Non-pigmented ciliary epithelial cell (primary cell): ENCODE data around the gene CTNNA2.

Source experiments
- DNase-seq: peaks from one replicate; pipeline ENCODE4 v3.0.0-alpha.2; 2010; ENCODE audit warnings: low read depth

CTNNA2 gene

DNA sequence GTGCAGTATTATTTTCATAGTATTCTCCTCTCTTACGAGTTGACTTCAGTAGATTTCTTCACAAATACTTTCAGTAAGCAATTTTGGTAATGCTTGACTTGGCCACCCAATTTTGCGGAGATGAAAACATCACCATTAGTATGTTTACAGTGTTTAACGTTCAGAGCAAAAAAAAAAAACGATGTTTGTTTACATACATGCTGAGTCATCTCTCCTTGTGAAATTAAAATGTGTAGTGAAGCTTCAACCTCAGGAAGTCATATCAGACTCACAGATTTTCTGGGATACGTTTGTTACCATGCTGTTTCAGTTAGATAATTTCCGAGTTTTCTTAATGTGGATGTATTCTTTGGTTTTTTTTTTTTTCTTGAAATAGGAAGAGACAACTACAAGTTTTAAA is 100.1 kb downstream of the CTNNA2 start:
- no peak for DNase-seq

DNA sequence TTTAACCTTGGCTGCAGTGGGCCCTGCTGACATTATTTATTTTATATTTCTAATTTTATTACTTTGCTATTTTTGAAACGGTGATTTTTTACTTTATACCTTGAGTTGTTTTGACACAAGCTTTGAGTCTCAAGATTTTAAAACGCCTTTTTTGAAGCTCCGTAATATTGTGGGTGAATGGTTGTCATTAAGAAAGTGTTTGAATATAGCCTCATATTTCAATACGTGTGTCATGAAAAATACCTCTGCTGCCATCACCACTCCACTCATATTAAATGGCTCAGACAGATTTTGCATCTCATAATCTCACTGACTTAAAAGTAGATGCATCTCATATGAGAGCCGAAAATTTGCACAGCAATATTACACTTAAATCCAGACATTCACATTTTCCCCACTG is 106.6 kb downstream of the CTNNA2 start:
- no peak for DNase-seq

GRCh38 chr2:79619976-79620375 is 107.1 kb downstream of the CTNNA2 start:
- DNase-seq, result no peak

- no peak for DNase-seq
Observed at GRCh38 chr2:79620679-79621078, 107.8 kb downstream of the CTNNA2 start.

DNA sequence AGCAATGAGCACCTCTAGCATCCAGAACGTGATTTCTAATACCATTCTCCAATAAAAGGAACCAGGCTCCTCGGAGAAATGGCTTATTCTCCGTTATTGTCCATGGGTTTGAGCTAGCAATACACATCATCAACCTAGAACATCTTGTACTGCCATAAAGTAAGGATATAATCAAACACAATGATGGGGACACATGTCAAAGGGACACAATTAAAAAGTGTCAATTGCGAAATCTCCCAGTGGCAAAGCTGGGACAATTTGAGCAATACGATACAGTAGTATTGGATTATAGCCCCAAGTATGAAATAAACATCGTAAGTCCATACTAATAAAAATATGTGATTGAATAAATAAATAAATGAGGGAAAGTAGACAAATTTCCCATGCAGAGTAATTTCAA is 108.4 kb downstream of the CTNNA2 start:
- no peak for DNase-seq

DNA sequence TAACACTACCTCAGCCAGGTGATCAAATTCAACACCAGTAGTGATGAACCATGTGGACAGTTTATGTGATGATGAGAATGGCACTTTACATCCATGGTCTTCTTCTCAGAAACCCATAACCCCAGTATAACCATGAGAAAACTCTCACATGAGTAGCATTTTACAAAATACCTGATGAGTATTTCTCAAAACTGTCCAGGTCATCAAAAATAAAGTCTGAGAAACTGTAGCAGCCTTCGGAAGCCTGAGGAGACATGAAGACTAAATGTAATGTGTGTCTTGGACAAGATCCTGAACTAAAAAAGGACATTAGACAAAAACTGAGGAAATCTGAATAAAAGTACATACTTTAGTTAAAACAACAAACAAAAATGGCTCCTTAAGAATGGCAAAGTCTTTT is 108.9 kb downstream of the CTNNA2 start:
- DNase-seq, result no peak

- DNase-seq, result no peak
Observed at GRCh38 chr2:79622508-79622907, 109.7 kb downstream of the CTNNA2 start.

DNA sequence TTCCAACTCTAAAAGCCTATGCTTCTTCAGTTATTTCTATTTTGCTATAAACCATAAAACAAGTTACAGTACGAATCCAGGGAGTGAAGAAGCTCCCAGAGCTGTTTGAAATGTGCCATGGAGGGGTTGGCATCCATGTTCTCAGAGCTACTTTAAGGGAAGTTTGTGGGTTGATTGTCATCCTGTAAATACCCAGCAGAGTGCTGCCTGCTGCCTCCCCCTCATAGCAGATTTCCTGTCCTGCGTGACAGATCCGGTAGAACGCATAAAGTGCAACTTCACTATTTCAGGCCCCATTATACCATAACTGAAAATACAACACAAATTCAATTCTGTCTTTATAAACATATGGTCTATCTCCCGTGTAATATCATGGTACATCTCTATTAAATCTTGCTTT is 114.4 kb downstream of the CTNNA2 start:
- DNase-seq, result no peak

GRCh38 chr2:79630060-79630459 is 117.2 kb downstream of the CTNNA2 start:
- DNase-seq, result no peak

DNA sequence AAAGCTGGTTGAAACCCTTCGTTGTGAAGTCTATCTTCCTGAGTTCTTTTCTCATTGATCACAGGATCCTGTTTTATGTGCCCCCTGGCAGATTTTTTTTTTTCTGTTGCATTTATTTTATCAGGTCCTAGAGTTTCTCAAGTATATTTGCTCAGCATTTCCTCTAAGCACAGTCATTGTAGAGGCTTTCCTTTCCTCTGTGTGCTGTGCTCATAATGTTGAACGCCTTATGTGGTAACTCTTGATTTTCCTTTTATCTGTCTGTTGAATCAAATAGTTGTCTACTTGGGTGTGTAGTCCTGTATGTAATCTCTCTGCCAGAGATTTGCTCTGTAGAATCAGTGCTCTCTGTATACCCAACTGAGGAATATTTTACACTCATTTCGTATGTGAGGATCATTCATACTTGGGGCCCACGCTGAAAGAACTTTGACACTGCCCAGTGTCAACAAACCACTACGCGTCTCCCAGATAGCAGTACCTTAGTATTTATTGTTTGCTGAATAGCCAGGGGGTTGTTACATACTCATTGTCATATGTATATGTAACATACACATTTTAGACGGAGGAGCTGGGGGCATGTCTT is 118.2 kb downstream of the CTNNA2 start:
- no peak for DNase-seq

- DNase-seq, result no peak
Observed at GRCh38 chr2:79638410-79638809, 125.6 kb downstream of the CTNNA2 start.

DNA sequence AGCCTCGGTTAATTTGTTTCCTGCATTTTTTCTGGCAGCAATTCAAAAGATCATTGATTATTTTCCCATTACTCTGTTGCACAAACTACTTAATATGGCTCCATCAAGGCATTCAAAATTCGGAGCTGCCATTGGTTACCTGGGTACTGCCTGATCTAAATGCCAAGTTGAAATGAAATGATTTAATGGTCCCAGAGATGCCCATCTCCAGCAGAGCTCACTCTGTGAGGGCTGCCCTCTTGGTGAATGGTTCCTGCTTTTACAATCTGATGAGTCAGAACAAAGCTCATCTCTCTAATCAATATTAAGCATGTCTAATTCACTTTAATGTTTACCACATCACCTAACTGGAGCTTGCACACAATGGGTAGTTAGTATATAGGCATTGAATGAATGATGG is 126.1 kb downstream of the CTNNA2 start:
- no peak for DNase-seq

DNA sequence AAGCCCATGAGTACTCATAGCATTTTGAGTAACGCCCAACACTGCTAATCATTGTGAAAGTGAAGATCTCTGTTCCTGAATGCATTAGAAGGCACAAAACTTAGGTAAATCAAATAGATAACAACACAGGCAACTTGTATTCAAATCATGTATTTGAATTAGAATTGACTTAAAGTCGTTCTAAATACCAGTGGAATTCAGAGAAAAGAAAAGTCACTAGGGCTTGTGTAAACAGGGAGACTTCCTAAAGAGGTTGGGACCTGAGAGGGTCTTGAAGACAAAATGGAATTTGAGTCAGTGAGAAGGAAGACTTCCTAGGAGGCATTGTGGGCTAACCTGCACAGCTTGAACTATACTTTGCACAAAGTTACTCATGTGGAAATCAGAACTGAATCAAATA is 127.2 kb downstream of the CTNNA2 start:
- DNase-seq, result no peak

- no peak for DNase-seq
Observed at GRCh38 chr2:79649531-79649930, 136.7 kb downstream of the CTNNA2 start.

DNA sequence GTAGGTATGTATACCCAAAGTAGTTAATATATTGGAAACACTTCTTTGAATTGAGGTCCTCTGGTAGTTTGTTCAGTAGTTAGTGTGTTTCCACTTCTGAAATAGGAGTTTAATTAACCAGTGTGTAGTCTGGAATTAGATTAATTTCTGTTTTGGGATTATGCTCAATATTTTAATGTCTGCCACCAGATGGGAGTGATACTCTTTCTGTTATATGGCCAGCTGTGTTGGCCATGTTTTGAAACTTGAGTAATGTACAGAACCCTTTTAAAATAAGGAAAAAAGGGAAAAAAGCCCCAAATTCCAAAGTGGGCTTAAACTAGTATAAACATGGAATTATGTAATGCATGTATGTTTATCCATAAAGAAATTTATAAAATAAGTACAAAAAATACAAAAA is 147.7 kb downstream of the CTNNA2 start:
- no peak for DNase-seq

DNA sequence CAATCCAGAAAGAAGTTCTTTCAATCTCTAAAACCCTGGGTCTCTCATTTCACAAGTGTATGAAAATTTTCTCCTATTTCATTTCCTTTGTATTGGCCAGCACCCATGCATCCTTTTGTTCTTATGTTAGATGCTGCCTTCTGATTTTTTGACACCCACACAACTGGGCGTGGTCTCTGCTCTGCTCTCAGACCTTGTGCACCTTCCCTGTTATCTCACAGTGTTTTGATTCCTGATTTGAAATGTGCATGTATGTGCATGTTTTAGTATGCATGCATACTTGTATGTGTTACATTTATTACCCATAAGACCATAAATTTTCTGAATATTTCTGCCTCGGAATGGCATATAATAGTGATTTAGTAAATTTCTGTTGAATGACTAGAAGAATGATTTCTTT is 152.2 kb downstream of the CTNNA2 start:
- DNase-seq, result no peak

DNA sequence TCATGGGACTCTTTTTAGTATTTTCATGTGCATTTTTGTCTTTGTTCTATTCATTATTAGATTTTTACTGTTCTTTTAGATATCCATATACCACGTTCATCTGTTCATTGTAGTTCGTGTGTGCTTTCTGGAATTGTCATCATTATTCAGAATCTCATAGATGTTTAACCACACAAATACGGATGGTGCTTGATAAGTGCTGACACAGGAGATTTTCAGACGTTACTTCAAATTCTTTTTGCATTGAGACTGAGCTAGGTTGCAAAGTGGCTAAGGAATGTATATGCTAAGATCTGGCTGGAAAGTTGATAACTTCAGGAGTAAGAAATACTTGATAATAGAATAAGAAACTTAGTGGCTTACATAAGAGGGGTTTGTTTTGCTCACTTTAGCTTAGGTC is 153.6 kb downstream of the CTNNA2 start:
- DNase-seq, result no peak

DNA sequence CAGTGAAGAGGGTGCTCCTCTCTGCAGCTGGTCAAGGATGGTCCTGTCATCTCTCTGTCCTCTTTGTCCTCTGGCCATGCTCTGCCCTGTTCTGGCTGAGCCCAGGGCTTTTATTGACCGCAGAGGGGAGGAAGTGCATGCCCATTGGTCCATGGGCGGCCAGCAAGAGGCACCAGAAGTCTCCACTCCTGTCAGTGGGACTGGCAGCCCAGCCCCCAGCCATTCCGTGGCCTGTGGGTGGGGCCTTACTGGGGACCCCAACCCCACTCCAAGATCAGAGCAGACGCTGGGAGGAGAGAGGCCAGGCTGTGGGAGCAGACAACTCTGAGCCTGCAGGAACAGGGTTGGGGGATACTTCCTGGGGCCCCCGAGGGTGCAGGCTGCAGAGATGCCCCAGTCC is 156.9 kb downstream of the CTNNA2 start:
- no peak for DNase-seq

- DNase-seq, result no peak
Observed at GRCh38 chr2:79670198-79670597, 157.3 kb downstream of the CTNNA2 start.

GRCh38 chr2:79686884-79687283 is 174.0 kb downstream of the CTNNA2 start:
- no peak for DNase-seq

DNA sequence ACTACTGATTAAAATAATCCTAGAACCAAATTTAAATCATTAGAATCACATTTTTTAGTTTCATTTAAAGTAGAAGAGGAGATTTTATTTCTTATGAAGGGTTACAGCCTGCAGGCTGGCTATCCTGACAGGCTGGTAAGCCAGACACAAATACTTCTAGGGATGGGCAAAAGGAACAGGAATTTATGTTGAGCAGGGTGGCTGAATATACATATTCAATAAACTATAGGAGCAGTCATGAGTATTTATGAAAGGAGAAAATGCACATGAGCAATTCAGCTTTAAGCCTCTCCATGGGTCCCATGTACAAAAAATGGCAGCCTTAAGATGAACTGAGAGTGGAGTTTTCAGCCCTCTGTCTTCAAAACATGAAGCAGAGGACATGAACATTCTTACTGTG is 182.4 kb downstream of the CTNNA2 start:
- DNase-seq, result no peak

GRCh38 chr2:79697200-79697599 is 184.3 kb downstream of the CTNNA2 start:
- no peak for DNase-seq

DNA sequence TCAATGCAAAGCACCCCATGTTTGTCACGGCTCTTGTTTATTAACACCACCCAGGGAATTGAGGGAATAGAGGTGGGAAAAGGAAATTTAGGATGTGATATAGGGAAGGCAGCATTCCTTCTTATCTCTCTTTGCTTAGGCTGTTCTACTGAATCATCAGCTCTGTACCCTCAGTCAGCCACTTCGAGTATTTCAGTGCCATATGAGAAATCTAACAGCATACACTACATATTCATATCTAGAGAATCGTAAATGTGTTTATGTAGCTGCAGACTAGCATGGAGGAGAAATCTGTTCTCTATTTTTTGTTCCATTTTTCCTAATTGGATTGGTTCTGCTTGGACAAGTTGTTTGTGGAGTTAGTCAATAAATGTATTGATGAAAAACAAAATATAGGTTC is 187.8 kb downstream of the CTNNA2 start:
- no peak for DNase-seq

GRCh38 chr2:79702905-79703304 is 190.1 kb downstream of the CTNNA2 start:
- DNase-seq, result no peak

DNA sequence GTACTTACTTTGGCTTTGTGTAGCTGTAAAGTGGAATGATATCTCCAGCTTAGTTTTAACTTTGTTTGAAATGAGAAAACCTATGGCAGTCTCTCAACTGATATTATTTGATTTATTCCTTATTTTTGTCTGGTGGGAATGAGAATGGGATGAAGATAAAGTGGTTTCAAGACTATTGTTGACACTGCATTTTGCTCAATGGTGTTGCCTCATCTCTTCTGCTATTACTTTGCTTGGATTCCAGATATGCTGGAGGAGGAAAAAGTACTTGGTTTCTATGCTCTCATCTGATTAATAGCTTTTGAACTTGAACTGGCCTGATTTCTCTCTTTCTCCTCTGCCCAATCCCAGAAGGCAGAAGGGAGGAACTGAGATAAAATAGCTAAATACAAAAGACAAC is 198.2 kb downstream of the CTNNA2 start:
- DNase-seq, result no peak
